Measurements from ENCODE around the gene OR13C5. TPM values are rescaled to one million over a fixed set of nuclear protein-coding genes. Genes with fewer than 3 reads are reported as not detected.

Gene OR13C5
- total RNA-seq, 1 experiment from 2014 or later, result not detected

- H3K27me3 ChIP-seq (ENCODE audit: control insufficient read depth, insufficient read depth, low read length), result no peaks in the 10 kb centered on the region
- no peaks in the 10 kb centered on the region for H3K36me3 ChIP-seq (ENCODE audit: control insufficient read depth, insufficient read depth, low read length)
Measured at GRCh38 chr9:104555521-104555920, 43.7 kb downstream of the OR13C5 start.

GRCh38 chr9:104553261-104553660 is 46.0 kb downstream of the OR13C5 start:
- ChIA-PET CTCF (no interaction called here), POLR2A (no interaction called here)
- DNase-seq (ENCODE audit: low read depth, low spot score) (no peak), ATAC-seq (no peak)
- H3K9me3 ChIP-seq (ENCODE audit: control insufficient read depth, insufficient read depth, low read depth, low read length), result no peaks in the 10 kb centered on the region
- H3K27me3 ChIP-seq (ENCODE audit: control insufficient read depth, insufficient read depth, low read length), result no peaks in the 10 kb centered on the region
- intact Hi-C loops (cut with micrococcal nuclease; ENCODE audit: unreplicated experiment), result no loop called here
- no peaks in the 10 kb centered on the region for H3K4me1 ChIP-seq (ENCODE audit: control insufficient read depth, insufficient read depth, low read length)
- TF ChIP-seq CTCF (IDR thresholded peaks at IDR 0.05), result no peak
- no peak for TF ChIP-seq POLR2AphosphoS5 (IDR thresholded peaks at IDR 0.05; ENCODE audit: low read depth, low read length)
- no peak for TF ChIP-seq SIN3A (IDR thresholded peaks at IDR 0.05; ENCODE audit: borderline replicate concordance, insufficient read depth, low read depth, low read length)
- no peak for TF ChIP-seq REST (IDR thresholded peaks at IDR 0.05; ENCODE audit: insufficient read depth in 1 of 2, low read depth in 2 of 2, low read length in 1 of 2)
- no peak for TF ChIP-seq TCF7L2 (IDR thresholded peaks at IDR 0.05; ENCODE audit: low read depth, low read length)
- H3K36me3 ChIP-seq (ENCODE audit: control insufficient read depth, insufficient read depth, low read length), result no peaks in the 10 kb centered on the region
- in situ Hi-C loops (cut with HindIII; ENCODE audit: low pct_unique_long_range_greater_than_20kb, low sequenced_read_pairs), result no loop called here
- H3K27ac ChIP-seq (ENCODE audit: low read length), result no peak overlapping the region
- H3K4me3 ChIP-seq (ENCODE audit: low read depth in 2 of 2, low read length in 2 of 2), result no peak overlapping the region
- no TSS peak for BruUV-seq (replicated peaks)

More at GRCh38 chr9:104555521-104555920, 43.7 kb downstream of the OR13C5 start:
- in situ Hi-C loops (cut with HindIII; ENCODE audit: low pct_unique_long_range_greater_than_20kb, low sequenced_read_pairs) (no loop called here), intact Hi-C loops (cut with micrococcal nuclease; ENCODE audit: unreplicated experiment) (no loop called here)
- H3K9me3 ChIP-seq (ENCODE audit: control insufficient read depth, insufficient read depth, low read depth, low read length), result no peaks in the 10 kb centered on the region
- no peak for ATAC-seq
- DNase-seq (ENCODE audit: low read depth, low spot score), result no peak
- ChIA-PET POLR2A (no interaction called here), CTCF (no interaction called here)
- no peak overlapping the region for H3K27ac ChIP-seq (ENCODE audit: low read length)
- TF ChIP-seq SIN3A (IDR thresholded peaks at IDR 0.05; ENCODE audit: borderline replicate concordance, insufficient read depth, low read depth, low read length) (no peak), TCF7L2 (IDR thresholded peaks at IDR 0.05; ENCODE audit: low read depth, low read length) (no peak), CTCF (IDR thresholded peaks at IDR 0.05) (no peak), REST (IDR thresholded peaks at IDR 0.05; ENCODE audit: insufficient read depth in 1 of 2, low read depth in 2 of 2, low read length in 1 of 2) (no peak), POLR2AphosphoS5 (IDR thresholded peaks at IDR 0.05; ENCODE audit: low read depth, low read length) (no peak)
- BruUV-seq (replicated peaks), result no TSS peak
- H3K4me1 ChIP-seq (ENCODE audit: control insufficient read depth, insufficient read depth, low read length), result no peaks in the 10 kb centered on the region
- no peak overlapping the region for H3K4me3 ChIP-seq (ENCODE audit: low read depth in 2 of 2, low read length in 2 of 2)

Other genes with a start within 250 kb of the OR13C5 start
- gene OR13F1, start 95.2 kb downstream of the OR13C5 start, total RNA-seq (2021; ENCODE audit: unreplicated experiment), result not detected
- not detected for gene OR13C4, start 72.2 kb downstream of the OR13C5 start, total RNA-seq (2021; ENCODE audit: unreplicated experiment)
- gene OR13C3, start 62.6 kb downstream of the OR13C5 start, total RNA-seq (2021; ENCODE audit: unreplicated experiment), result not detected
- not detected for gene OR13C8, start 30.2 kb downstream of the OR13C5 start, total RNA-seq (2021; ENCODE audit: unreplicated experiment)
- not detected for gene OR13C2, start 6.2 kb upstream of the OR13C5 start, total RNA-seq (2021; ENCODE audit: unreplicated experiment)
- gene OR13C9, start 18.8 kb upstream of the OR13C5 start, total RNA-seq (2021; ENCODE audit: unreplicated experiment), result not detected
- not detected for gene OR13D1, start 95.1 kb upstream of the OR13C5 start, total RNA-seq (2021; ENCODE audit: unreplicated experiment)
- gene NIPSNAP3A, start 148.3 kb upstream of the OR13C5 start, total RNA-seq (2021; ENCODE audit: unreplicated experiment), result 17.4 TPM
- gene NIPSNAP3B, start 164.7 kb upstream of the OR13C5 start, total RNA-seq (2021; ENCODE audit: unreplicated experiment), result 1.2 TPM

Data from Panc1 (cell line).